Vagina (tissue), 2 donors: ENCODE data around the gene CAPN12. TPM values are rescaled to one million over a fixed set of nuclear protein-coding genes. Genes with fewer than 3 reads are reported as not detected.
"Not testable (repeated sequence)": the region's sequence is repeated elsewhere in the genome, so short reads cannot be mapped to it uniquely, and the experiment has no call there.

Experiments
- DNase-seq, 2 donors: peaks; one replicate each; pipeline ENCODE4 v3.0.0-alpha.2; 2017; ENCODE audit errors: extremely low spot score in 2 of 2
- H3K27ac ChIP-seq: fragments of 200-600 bp; sonication (generic); one replicate; pipeline ENCODE4 v1.5.1; 2019
- H3K27me3 ChIP-seq: fragments of 200-600 bp; sonication (generic); one replicate; pipeline ENCODE4 v1.5.1; 2019
- H3K36me3 ChIP-seq, 2 donors: fragments of 200-600 bp; sonication (generic); one replicate each; pipeline ENCODE4 v1.5.1; 2017 to 2019
- H3K4me1 ChIP-seq: fragments of 200-600 bp; sonication (generic); one replicate; pipeline ENCODE4 v1.5.1; 2019
- H3K4me3 ChIP-seq, 2 donors: fragments of 200-600 bp; sonication (generic); 1 replicate in 1 of 2; 2 replicates in 1 of 2; pipeline ENCODE4 v1.5.1; 2016 to 2019
- H3K9me3 ChIP-seq: fragments of 200-600 bp; sonication (generic); one replicate; pipeline ENCODE4 v1.5.1; 2019
- POLR2A ChIP-seq, 2 donors: fragments of 450-650 bp; IDR thresholded peaks; one replicate each; pipeline ENCODE4 v1.6.1; 2017; ENCODE audit warnings: antibody characterized with exemption in 2 of 2, mild to moderate bottlenecking in 2 of 2, moderate library complexity in 2 of 2
- POLR2AphosphoS5 ChIP-seq, 2 donors: sonication (generic); formaldehyde crosslinking; IDR thresholded peaks; one replicate each; pipeline ENCODE4 v1.9.0; 2017; ENCODE audit warnings: antibody characterized with exemption in 2 of 2, mild to moderate bottlenecking in 2 of 2, low read depth in 1 of 2; ENCODE audit not compliant: insufficient read depth in 1 of 2
- intact Hi-C: fragments of 100-400 bp; cut with DNase I; formaldehyde crosslinking; loops from one replicate; pipeline ENCODE4 v1.15.1; 2023
- total RNA-seq: library from RNA; depleted of rRNA; stranded (reverse); fragments of >200 nt; gene quantifications from one replicate; pipeline ENCODE4 v1.2.3, GENCODE V29; 2016
- TF ChIP-seq, protein P1 (sequence below), 3 experiments: fragments of 450-650 bp in 2 of 3; fragments of 200-600 bp in 1 of 3; sonication (generic) in 1 of 3; IDR thresholded peaks; one replicate each; pipeline ENCODE4 v1.5.1; 2017 to 2019; ENCODE audit warnings: antibody characterized with exemption in 3 of 3, mild to moderate bottlenecking in 2 of 3, moderate library complexity in 2 of 3

The CAPN12 gene
- total RNA-seq, 1 donor from 2014 or later = 9.6 TPM

DNA sequence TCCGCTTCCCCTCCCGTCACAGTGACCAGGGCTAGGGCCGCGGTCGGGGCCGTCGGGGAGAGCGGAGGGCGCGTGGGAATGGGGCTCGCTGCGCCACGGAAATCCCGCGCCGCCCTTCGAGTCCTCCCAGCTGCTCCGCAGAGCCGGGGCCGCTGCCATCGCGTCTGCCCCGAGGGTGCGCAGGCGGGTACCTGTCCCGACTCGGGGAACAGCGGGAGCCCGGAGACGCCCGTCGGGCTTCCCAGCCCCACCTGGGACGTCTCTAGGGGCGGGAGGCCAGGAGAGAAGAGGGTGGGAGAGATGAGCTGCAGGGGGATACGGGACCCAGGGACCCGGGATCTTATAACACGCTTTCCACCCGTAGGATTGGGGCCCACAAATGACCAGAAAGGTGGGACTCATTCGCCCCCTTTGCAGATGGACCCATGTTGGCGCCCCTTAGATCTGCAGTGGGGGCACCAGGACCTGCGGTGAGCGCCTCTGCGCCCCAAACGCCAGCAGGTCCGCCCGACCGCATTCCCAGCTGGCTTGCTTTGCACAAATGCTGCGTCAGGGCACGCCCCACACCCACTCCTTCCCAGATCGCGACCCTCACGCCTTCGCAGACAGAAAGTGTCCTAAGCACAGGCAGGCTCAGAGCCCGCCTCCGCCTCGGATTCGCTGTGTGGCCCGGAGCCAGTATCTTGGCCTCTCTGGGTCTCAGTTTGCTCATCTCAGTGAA is 26.1 kb upstream of the CAPN12 start:
- H3K36me3 ChIP-seq, H3K9me3 ChIP-seq, DNase-seq, intact Hi-C loops, H3K27me3 ChIP-seq: not testable (repeated sequence)
- Histone ChIP-seq H3K4me3 (peak overlapping the region; percentile 36 to 45), H3K27ac (peak overlapping the region; percentile 85), H3K4me1 (peaks cover 18% of the 10 kb centered on the region)

DNA sequence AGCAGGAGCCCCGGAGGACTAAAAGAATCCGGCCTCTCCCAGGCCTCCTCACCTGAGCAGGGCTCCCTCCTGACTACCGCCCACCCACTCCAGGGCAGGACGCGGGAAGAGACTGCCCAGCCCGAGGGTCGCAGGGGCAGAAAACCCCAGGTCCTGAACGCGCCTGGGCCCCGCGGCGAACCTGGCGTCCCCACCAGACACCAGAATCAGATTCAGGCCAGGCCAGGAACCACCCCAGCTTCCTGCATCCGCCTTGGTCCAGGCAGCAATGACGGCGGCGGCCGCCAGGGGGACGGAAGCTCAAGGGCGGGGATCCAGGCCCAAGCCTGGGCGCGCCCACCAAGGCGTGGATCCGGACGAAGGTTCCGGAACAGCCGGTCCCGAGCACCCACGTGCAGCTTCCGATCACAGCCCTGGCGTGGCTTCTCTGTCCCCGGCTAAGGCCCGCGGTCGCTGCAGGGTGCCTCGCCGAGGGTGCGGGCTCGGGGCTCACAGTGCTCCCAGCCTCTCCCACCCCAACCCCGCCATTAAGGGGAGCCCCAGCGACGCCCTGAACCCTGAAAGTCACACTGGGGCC is 25.4 kb upstream of the CAPN12 start:
- intact Hi-C loops = no loop called here
- DNase-seq = no peak
- H3K9me3 ChIP-seq = no peaks in the 10 kb centered on the region
- H3K36me3 ChIP-seq = no peaks in the 10 kb centered on the region
- TF ChIP-seq POLR2A (IDR thresholded peaks at IDR 0.05) = peak in 1 of 2 donors; percentile 6
- TF ChIP-seq POLR2AphosphoS5 (IDR thresholded peaks at IDR 0.05; ENCODE audit: insufficient read depth in 1 of 2, low read depth in 1 of 2) = peak; percentile 83 to 93
- TF ChIP-seq, protein P1, sequence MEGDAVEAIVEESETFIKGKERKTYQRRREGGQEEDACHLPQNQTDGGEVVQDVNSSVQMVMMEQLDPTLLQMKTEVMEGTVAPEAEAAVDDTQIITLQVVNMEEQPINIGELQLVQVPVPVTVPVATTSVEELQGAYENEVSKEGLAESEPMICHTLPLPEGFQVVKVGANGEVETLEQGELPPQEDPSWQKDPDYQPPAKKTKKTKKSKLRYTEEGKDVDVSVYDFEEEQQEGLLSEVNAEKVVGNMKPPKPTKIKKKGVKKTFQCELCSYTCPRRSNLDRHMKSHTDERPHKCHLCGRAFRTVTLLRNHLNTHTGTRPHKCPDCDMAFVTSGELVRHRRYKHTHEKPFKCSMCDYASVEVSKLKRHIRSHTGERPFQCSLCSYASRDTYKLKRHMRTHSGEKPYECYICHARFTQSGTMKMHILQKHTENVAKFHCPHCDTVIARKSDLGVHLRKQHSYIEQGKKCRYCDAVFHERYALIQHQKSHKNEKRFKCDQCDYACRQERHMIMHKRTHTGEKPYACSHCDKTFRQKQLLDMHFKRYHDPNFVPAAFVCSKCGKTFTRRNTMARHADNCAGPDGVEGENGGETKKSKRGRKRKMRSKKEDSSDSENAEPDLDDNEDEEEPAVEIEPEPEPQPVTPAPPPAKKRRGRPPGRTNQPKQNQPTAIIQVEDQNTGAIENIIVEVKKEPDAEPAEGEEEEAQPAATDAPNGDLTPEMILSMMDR (IDR thresholded peaks at IDR 0.05) = peak; percentile 70 to 89 (median 81)
- H3K27me3 ChIP-seq = no peaks in the 10 kb centered on the region
- peak overlapping the region; percentile 85 for H3K27ac ChIP-seq
- peaks cover 16% of the 10 kb centered on the region for H3K4me1 ChIP-seq
- H3K4me3 ChIP-seq = peak overlapping the region; percentile 36 to 45

DNA sequence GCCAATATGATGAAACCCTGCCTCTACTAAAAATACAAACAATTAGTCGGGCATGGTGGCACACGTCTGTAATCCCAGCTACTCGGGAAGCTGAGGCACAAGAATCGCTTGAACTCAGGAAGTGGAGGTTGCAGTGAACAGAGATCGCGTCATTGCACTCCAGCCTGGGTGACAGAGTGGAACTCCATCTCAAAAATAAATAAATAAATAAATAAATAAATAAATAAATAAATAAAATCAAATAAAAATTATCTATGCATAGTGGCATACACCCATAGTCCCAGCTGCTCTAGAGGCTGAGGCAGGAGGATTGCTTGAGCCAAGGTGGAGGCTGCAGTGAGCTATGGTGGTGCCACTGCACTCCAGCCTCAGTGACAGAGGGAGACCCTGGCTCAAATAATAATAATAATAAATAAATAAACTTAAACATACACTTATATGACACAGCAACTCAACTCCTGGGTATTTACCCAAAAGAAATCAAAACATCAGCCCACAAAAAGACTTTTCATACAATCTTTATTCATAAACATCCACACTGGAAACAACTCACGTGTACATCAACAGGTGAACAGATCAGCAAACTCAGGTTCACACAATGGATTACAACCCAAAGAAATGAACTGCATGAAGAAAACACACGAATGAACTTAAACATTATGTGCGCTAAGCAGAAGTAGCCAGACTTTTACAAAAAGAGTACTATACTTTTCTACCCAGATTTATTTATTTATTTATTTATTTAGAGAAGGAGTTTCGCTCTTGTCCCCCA is 22.2 kb upstream of the CAPN12 start:
- Histone ChIP-seq H3K27ac (no peak overlapping the region), H3K4me1 (peaks cover 11% of the 10 kb centered on the region), H3K27me3 (no peaks in the 10 kb centered on the region), H3K36me3 (no peaks in the 10 kb centered on the region), H3K4me3 (no peak overlapping the region), H3K9me3 (no peaks in the 10 kb centered on the region)
- no peak for TF ChIP-seq POLR2A (IDR thresholded peaks at IDR 0.05)
- TF ChIP-seq POLR2AphosphoS5 (IDR thresholded peaks at IDR 0.05; ENCODE audit: insufficient read depth in 1 of 2, low read depth in 1 of 2) = no peak
- no peak for DNase-seq
- intact Hi-C loops = no loop called here

DNA sequence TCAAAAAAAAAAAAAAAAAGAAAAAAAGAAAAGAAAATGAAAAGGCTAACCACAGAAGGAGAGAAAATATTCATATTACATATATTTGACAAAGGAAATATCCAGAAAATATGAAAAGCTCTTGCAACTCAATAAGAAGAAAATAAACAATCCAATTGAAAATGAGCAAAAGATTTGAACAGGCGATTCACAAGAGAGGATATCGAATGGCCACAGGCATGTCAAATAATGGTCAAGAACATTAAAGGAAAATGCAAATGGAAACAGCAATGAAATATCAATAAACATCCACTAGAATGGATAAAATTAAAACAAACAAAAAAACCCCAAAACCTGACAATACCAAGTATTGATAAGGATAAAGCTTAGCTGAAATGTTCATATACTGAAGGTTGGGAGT is 20.9 kb upstream of the CAPN12 start:
- H3K27me3 ChIP-seq = no peaks in the 10 kb centered on the region
- DNase-seq = no peak
- H3K36me3 ChIP-seq = no peaks in the 10 kb centered on the region
- peaks cover 11% of the 10 kb centered on the region for H3K4me1 ChIP-seq
- no peaks in the 10 kb centered on the region for H3K9me3 ChIP-seq
- no peak overlapping the region for H3K27ac ChIP-seq
- intact Hi-C loops = no loop called here
- H3K4me3 ChIP-seq = no peak overlapping the region
- TF ChIP-seq POLR2AphosphoS5 (IDR thresholded peaks at IDR 0.05; ENCODE audit: insufficient read depth in 1 of 2, low read depth in 1 of 2) = no peak
- TF ChIP-seq, protein P1 (IDR thresholded peaks at IDR 0.05) = no peak

DNA sequence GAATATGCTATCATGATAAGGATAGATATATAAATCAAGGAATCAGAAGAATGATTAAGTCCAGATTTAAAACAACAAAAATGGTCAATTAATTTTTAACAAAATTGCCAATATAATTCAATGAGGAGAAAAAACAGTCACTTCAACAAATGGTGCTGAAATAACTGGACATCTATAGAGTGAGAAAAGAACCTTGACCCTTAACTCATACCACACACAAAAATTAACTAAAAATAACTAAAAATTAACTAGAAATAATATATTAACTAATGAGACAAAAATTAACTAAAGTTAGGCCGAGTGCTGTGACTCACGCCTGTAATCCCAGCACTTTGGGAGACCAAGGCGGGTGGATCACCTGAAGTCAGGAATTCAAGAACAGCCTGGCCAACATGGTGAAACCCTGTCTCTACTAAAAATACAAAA is 19.5 kb upstream of the CAPN12 start:
- DNase-seq = no peak
- H3K9me3 ChIP-seq = no peaks in the 10 kb centered on the region
- intact Hi-C loops = no loop called here
- no peaks in the 10 kb centered on the region for H3K4me1 ChIP-seq
- no peaks in the 10 kb centered on the region for H3K36me3 ChIP-seq
- no peak overlapping the region for H3K4me3 ChIP-seq
- H3K27ac ChIP-seq = no peak overlapping the region
- TF ChIP-seq, protein P1 (IDR thresholded peaks at IDR 0.05) = no peak
- TF ChIP-seq POLR2AphosphoS5 (IDR thresholded peaks at IDR 0.05; ENCODE audit: insufficient read depth in 1 of 2, low read depth in 1 of 2) = no peak
- no peak for TF ChIP-seq POLR2A (IDR thresholded peaks at IDR 0.05)
- H3K27me3 ChIP-seq = no peaks in the 10 kb centered on the region

DNA sequence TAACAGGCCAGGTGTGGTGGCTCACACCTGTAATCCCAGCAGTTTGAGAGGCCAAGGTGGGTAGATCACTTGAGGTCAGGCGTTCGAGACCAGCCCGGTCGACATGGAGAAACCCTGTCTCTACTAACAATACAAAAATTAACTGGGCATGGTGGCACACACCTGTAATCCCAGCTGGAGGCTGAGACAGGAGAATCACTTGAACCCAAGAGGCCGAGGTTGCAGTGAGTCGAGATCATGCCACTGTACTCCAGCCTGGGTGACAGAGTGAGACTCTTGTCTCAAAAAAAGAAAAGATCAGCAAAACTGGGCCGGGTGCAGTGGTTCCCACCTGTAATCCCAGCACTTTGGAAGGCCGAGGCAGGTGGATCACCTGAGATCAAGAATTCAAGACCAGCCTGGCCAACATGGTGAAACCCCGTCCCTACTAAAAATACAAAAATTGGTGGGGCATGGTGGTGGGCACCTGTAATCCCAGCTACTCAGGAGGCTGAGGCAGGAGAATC is 17.7 kb upstream of the CAPN12 start:
- H3K9me3 ChIP-seq, H3K4me1 ChIP-seq, intact Hi-C loops, H3K36me3 ChIP-seq, H3K27me3 ChIP-seq, H3K4me3 ChIP-seq, DNase-seq, H3K27ac ChIP-seq: not testable (repeated sequence)

DNA sequence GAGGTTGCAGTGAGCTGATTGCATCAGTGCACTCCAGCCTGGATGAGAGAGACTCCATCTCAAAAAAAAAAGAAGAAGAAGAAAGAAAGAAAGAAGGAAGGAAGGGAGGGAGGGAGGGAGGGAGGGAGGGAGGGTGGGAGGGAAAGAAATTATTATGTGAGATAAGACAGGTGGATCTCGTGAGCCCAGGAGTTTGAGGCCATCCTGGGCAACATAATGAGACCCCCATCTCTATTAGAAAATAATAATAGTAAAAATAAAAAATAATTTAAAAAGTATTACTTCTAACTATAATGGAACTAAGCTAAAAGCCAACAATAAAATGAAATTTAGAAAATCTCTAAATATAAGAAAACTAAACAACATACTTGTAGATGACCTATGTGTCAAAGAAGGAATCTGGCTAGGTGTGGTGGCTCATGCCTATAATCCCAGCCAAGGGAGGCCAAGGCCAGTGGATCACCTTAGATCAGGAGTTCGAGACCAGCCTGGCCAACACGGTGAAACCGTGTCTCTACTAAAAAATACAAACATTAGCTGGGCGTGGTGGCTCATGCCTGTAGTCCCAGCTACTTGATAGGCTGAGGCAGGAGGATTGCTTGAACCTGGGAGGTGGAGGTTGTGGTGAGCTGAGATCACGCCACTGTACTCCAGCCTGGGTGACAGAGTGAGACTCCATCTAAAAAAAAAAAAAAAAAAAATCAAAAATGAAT is 16.7 kb upstream of the CAPN12 start:
- intact Hi-C loops = not testable (repeated sequence)

More for the DNA sequence above, 16.7 kb upstream of the CAPN12 start:
- not testable (repeated sequence) for H3K4me3 ChIP-seq, H3K27ac ChIP-seq, H3K36me3 ChIP-seq, H3K27me3 ChIP-seq, H3K4me1 ChIP-seq, DNase-seq, H3K9me3 ChIP-seq
